ENCODE results near the gene PKHD1. TPM values are rescaled to one million over a fixed set of nuclear protein-coding genes. Genes with fewer than 3 reads are reported as not detected.

The PKHD1 gene
- total and polyA plus RNA-seq, 2 of the 8 experiments (the other 6 are each of a cell fraction or from before 2014, with no cell fraction given) = 0.06 to 0.09 TPM

DNA sequence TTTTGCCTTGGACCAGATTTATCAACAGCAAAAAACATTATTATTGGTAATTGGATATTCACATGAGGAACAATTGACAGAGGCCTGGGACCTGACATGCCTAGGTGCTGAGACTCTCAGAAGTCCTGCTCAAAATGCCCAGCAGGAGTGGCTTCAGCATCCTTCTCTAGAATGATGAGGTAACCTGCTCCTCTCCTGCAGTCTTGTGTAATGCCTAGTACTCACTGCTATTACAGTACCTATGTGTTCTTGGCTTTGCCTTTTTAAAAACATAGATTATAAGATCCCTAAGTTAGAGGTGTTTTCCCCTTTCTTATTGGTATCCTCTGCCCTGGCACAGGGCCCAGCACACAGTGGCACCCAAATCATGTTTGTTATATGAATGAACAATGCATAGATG lies 230.9 kb downstream of the PKHD1 start:
- FAIRE-seq = no peak
- no peak for DNase-seq (ENCODE audit: low read depth in 1 of 2, low spot score in 2 of 2)
- H4K5ac ChIP-seq (ENCODE audit: insufficient read length, low read depth, low read length) = no peak overlapping the region

More for the DNA sequence above, 230.9 kb downstream of the PKHD1 start:
- Histone ChIP-seq H3K27ac (ENCODE audit: low read depth, low read length) (no peak overlapping the region), H3K4me2 (ENCODE audit: insufficient read depth in 1 of 2, low read depth in 2 of 2, low read length in 2 of 2) (no peak overlapping the region), H2BK5ac (ENCODE audit: low read depth, low read length) (no peak overlapping the region), H2BK20ac (ENCODE audit: low read length) (no peak overlapping the region), H3K18ac (ENCODE audit: extremely low read depth, low read length) (no peak overlapping the region), H3K4me1 (replicated peaks in 1 of 4; ENCODE audit: control insufficient read depth in 3 of 4, insufficient read depth in 4 of 4, low read length in 3 of 4) (peaks cover 2 to 4% (median 3%) of the 10 kb centered on the region in 4 experiments; a peak in 2 of 7 replicates), H2AK5ac (ENCODE audit: low read depth, low read length) (no peak overlapping the region), H3K4me3 (ENCODE audit: extremely low read depth in 1 of 4, insufficient read depth in 2 of 4, low read depth in 3 of 4, low read length in 4 of 4) (no peak overlapping the region), H3K9ac (replicated peaks in 1 of 4; ENCODE audit: extremely low read depth in 1 of 4, low read depth in 3 of 4, low read length in 3 of 4) (no peak overlapping the region), H3K79me2 (ENCODE audit: control insufficient read depth in 1 of 2, insufficient read depth in 2 of 2, low read length in 2 of 2) (no peaks in the 10 kb centered on the region), H4K20me1 (replicated peaks in 1 of 2; ENCODE audit: control insufficient read depth in 1 of 2, insufficient read depth in 2 of 2, low read length in 2 of 2) (no peaks in the 10 kb centered on the region), H3K9me3 (ENCODE audit: insufficient read depth in 2 of 2, low read depth in 1 of 2, low read length in 1 of 2) (peaks cover 0 to 3% of the 10 kb centered on the region in 2 experiments; a peak in 2 of 4 replicates), H2BK120ac (replicated peaks; ENCODE audit: low read depth, low read length) (no peak overlapping the region), H4K91ac (replicated peaks; ENCODE audit: insufficient read length, low read length) (no peak overlapping the region), H2BK12ac (ENCODE audit: low read depth, low read length) (no peak overlapping the region), H3K23ac (ENCODE audit: insufficient read length) (no peak overlapping the region), H3K79me1 (ENCODE audit: low read depth, low read length) (no peaks in the 10 kb centered on the region), H3K23me2 (ENCODE audit: low read depth, low read length) (no peaks in the 10 kb centered on the region), H3K4ac (replicated peaks; ENCODE audit: insufficient read length, low read depth, low read length) (no peak overlapping the region), H3K56ac (replicated peaks; ENCODE audit: insufficient read length, low read depth, low read length) (no peak overlapping the region), H4K8ac (ENCODE audit: extremely low read depth, insufficient read depth, low read length) (no peak overlapping the region), H3K36me3 (ENCODE audit: control insufficient read depth in 2 of 4, insufficient read depth in 4 of 4, low read length in 3 of 4) (no peaks in the 10 kb centered on the region), H2BK15ac (ENCODE audit: low read length) (no peak overlapping the region), H3K27me3 (replicated peaks in 1 of 4; ENCODE audit: control insufficient read depth in 3 of 4, extremely low read depth in 1 of 4, insufficient read depth in 3 of 4, low read length in 3 of 4) (no peaks in the 10 kb centered on the region), H3K14ac (ENCODE audit: insufficient read length) (no peak overlapping the region), H2AFZ (ENCODE audit: low read length) (no peak overlapping the region)
- TF ChIP-seq PHF8 (conservative IDR thresholded peaks at IDR 0.05; ENCODE audit: low read depth, low read length) = no peak
- TF ChIP-seq RBBP5 (IDR thresholded peaks at IDR 0.05; ENCODE audit: borderline replicate concordance, low read depth, low read length) = no peak
- CTCF ChIA-PET (ENCODE audit: partially characterized antibody) = interaction anchor here (1.3 to 2.4 kb wide), 5 partner anchors 12 to 122 kb away, joined by 3 to 13 read pairs (median 6); no protein-coding TSS in a partner anchor
- POLR2A ChIA-PET (ENCODE audit: partially characterized antibody) = no interaction called here

All from H1 (cell line).